ENCODE results near the gene CYB5R3. TPM values are rescaled to one million over a fixed set of nuclear protein-coding genes. Genes with fewer than 3 reads are reported as not detected.

Gene CYB5R3
- total RNA-seq (ENCODE audit: unreplicated experiment) = 148 TPM
- long read RNA-seq, transcript CYB5R3-201 (9 exons, 2,124 nt) = major isoform, 138 of 152 reads
- long read RNA-seq, partial matches to known transcripts = 1 of 152 reads
- long read RNA-seq, other reads (novel, unspliced or antisense) = 12 of 152 reads

- no peaks in the 10 kb centered on the region for H3K36me3 Mint-ChIP-seq (ENCODE audit: unreplicated experiment)
- peaks cover 7% of the 10 kb centered on the region for H3K4me1 Mint-ChIP-seq (ENCODE audit: low read depth, unreplicated experiment)
- TF ChIP-seq CTCF (IDR thresholded peaks at IDR 0.05; ENCODE audit: partially characterized antibody, unreplicated experiment) = no peak
- H3K9me3 Mint-ChIP-seq (ENCODE audit: unreplicated experiment) = peaks cover 6% of the 10 kb centered on the region
- peak within 1 kb of the TSS; percentile 98 for H3K4me3 Mint-ChIP-seq (ENCODE audit: unreplicated experiment)
- peaks cover 5% of the 10 kb centered on the region for H3K27me3 Mint-ChIP-seq (ENCODE audit: unreplicated experiment)
- H3K27ac Mint-ChIP-seq (ENCODE audit: unreplicated experiment) = peak within 1 kb of the TSS; percentile 96
- DNase-seq = peak; percentile 91
Measured at GRCh38 chr22:42649246-42650099, at the start of gene CYB5R3. Gene CYB5R3, minus strand, starts transcription at chr22:42649392. Its CDS starts 77 bp downstream, at chr22:42649315.

- H3K9me3 Mint-ChIP-seq (ENCODE audit: unreplicated experiment) = peaks cover 1% of the 10 kb centered on the region
- H3K27ac Mint-ChIP-seq (ENCODE audit: unreplicated experiment) = no peak overlapping the region
Measured at GRCh38 chr22:42697542-42698013, 48.4 kb upstream of the CYB5R3 start.

GRCh38 chr22:42696331-42696967 is 47.3 kb upstream of the CYB5R3 start:
- Mint-ChIP-seq H3K27me3 (ENCODE audit: unreplicated experiment) (peaks cover 7% of the 10 kb centered on the region), H3K9me3 (ENCODE audit: unreplicated experiment) (no peaks in the 10 kb centered on the region), H3K4me1 (ENCODE audit: low read depth, unreplicated experiment) (peaks cover 18% of the 10 kb centered on the region), H3K27ac (ENCODE audit: unreplicated experiment) (peak overlapping the region; percentile 30), H3K36me3 (ENCODE audit: unreplicated experiment) (peaks cover 5% of the 10 kb centered on the region), H3K4me3 (ENCODE audit: unreplicated experiment) (peak overlapping the region; percentile 47)
- no peak for TF ChIP-seq CTCF (IDR thresholded peaks at IDR 0.05; ENCODE audit: partially characterized antibody, unreplicated experiment)
- DNase-seq = no peak

More at GRCh38 chr22:42697542-42698013, 48.4 kb upstream of the CYB5R3 start:
- no peak for DNase-seq
- H3K27me3 Mint-ChIP-seq (ENCODE audit: unreplicated experiment) = peaks cover 7% of the 10 kb centered on the region
- no peak for TF ChIP-seq CTCF (IDR thresholded peaks at IDR 0.05; ENCODE audit: partially characterized antibody, unreplicated experiment)
- H3K4me1 Mint-ChIP-seq (ENCODE audit: low read depth, unreplicated experiment) = peaks cover 18% of the 10 kb centered on the region
- H3K36me3 Mint-ChIP-seq (ENCODE audit: unreplicated experiment) = peaks cover 5% of the 10 kb centered on the region
- H3K4me3 Mint-ChIP-seq (ENCODE audit: unreplicated experiment) = no peak overlapping the region

- peak overlapping the region; percentile 38 for H3K27ac Mint-ChIP-seq (ENCODE audit: unreplicated experiment)
- H3K9me3 Mint-ChIP-seq (ENCODE audit: unreplicated experiment) = no peaks in the 10 kb centered on the region
- no peak for DNase-seq
- H3K4me3 Mint-ChIP-seq (ENCODE audit: unreplicated experiment) = no peak overlapping the region
- TF ChIP-seq CTCF (IDR thresholded peaks at IDR 0.05; ENCODE audit: partially characterized antibody, unreplicated experiment) = no peak
- H3K36me3 Mint-ChIP-seq (ENCODE audit: unreplicated experiment) = peaks cover 5% of the 10 kb centered on the region
- peaks cover 5% of the 10 kb centered on the region for H3K27me3 Mint-ChIP-seq (ENCODE audit: unreplicated experiment)
- peaks cover 18% of the 10 kb centered on the region for H3K4me1 Mint-ChIP-seq (ENCODE audit: low read depth, unreplicated experiment)
Measured at GRCh38 chr22:42695294-42695693, 46.1 kb upstream of the CYB5R3 start.

Measured in glutamatergic neuron (in vitro differentiated cells).